OCI-M1 (cell line): Measurements from ENCODE around the gene HYAL4.
"Not testable (repeated sequence)": the region's sequence is repeated elsewhere in the genome, so short reads cannot be mapped to it uniquely, and the experiment has no call there.

ENCODE experiments used
- DNase-seq: peaks from one replicate; lab custom pipeline; 2025; lab: John Stamatoyannopoulos, UW

HYAL4 gene

GRCh38 chr7:123844712-123845219 is at the start of gene HYAL4:
TSS of gene HYAL4 (plus strand) at chr7:123845169. CDS start at chr7:123868274, 23,105 bp downstream.
- no peak for DNase-seq

GRCh38 chr7:123795917-123796316 is 49.1 kb upstream of the HYAL4 start:
- no peak for DNase-seq

GRCh38 chr7:123796568-123796967 is 48.4 kb upstream of the HYAL4 start:
- no peak for DNase-seq

- DNase-seq = peak; percentile 71
Measured at GRCh38 chr7:123797673-123798531, 47.1 kb upstream of the HYAL4 start.

- no peak for DNase-seq
Measured at GRCh38 chr7:123798532-123799188, 46.3 kb upstream of the HYAL4 start.

GRCh38 chr7:123802249-123802648 is 42.7 kb upstream of the HYAL4 start:
- DNase-seq = no peak

GRCh38 chr7:123805287-123805686 is 39.7 kb upstream of the HYAL4 start:
- no peak for DNase-seq

GRCh38 chr7:123809471-123809870 is 35.5 kb upstream of the HYAL4 start:
- no peak for DNase-seq

GRCh38 chr7:123811056-123811455 is 33.9 kb upstream of the HYAL4 start:
- no peak for DNase-seq

GRCh38 chr7:123816916-123817315 is 28.1 kb upstream of the HYAL4 start:
- no peak for DNase-seq

- DNase-seq = no peak
Measured at GRCh38 chr7:123819001-123819400, 26.0 kb upstream of the HYAL4 start.

- DNase-seq = not testable (repeated sequence)
Measured at GRCh38 chr7:123819795-123820194, 25.2 kb upstream of the HYAL4 start.

GRCh38 chr7:123820864-123821263 is 24.1 kb upstream of the HYAL4 start:
- DNase-seq = no peak

- DNase-seq = no peak
Measured at GRCh38 chr7:123821320-123821719, 23.6 kb upstream of the HYAL4 start.

- DNase-seq = no peak
Measured at GRCh38 chr7:123823898-123824753, 20.8 kb upstream of the HYAL4 start.

GRCh38 chr7:123824754-123825067 is 20.3 kb upstream of the HYAL4 start:
- no peak for DNase-seq

- no peak for DNase-seq
Measured at GRCh38 chr7:123828805-123829204, 16.2 kb upstream of the HYAL4 start.

- DNase-seq = no peak
Measured at GRCh38 chr7:123836656-123837055, 8.3 kb upstream of the HYAL4 start.

GRCh38 chr7:123839106-123839505 is 5.9 kb upstream of the HYAL4 start:
- DNase-seq = not testable (repeated sequence)

GRCh38 chr7:123844142-123844541 is 827 bp upstream of the HYAL4 start:
- not testable (repeated sequence) for DNase-seq

GRCh38 chr7:123845823-123846216 is 851 bp downstream of the HYAL4 start:
- no peak for DNase-seq

GRCh38 chr7:123846217-123846891 is 1.4 kb downstream of the HYAL4 start:
- no peak for DNase-seq
